HEK293 (cell line): ENCODE data around the gene ZNF367.
A peak's percentile ranks its signal among the peaks of the same experiment; 100 is the strongest.

Source experiments
- CTCF ChIA-PET: fragments of 350-600 bp; formaldehyde crosslinking; extraction: SDS; loops from one replicate; lab custom pipeline; 2021; ENCODE audit warnings: antibody characterized with exemption; lab: Yijun Ruan, JAX
- POLR2A ChIA-PET: fragments of 300-600 bp; formaldehyde crosslinking; extraction: SDS; loops from one replicate; lab custom pipeline; 2020; ENCODE audit warnings: antibody characterized with exemption, inconsistent platforms; lab: Yijun Ruan, JAX
- H3K27ac ChIP-seq: fragments of 200-500 bp; sonication (Bioruptor generic); 2 replicates; pipeline ENCODE4 v1.5.1; 2014; ENCODE audit warnings: low read depth, low read length, control low read depth, inconsistent platforms; ENCODE audit errors: extremely low read depth
- H3K36me3 ChIP-seq, 2 experiments: fragments of 200-500 bp in 1 of 2; sonication (Bioruptor generic) in 1 of 2; 1 replicate in 1 of 2; 2 replicates in 1 of 2; pipeline ENCODE4 v1.5.1; 2014 to 2017; ENCODE audit warnings: inconsistent platforms in 2 of 2, low read length in 2 of 2; ENCODE audit not compliant: control insufficient read depth in 2 of 2, insufficient read depth in 1 of 2
- H3K4me1 ChIP-seq: fragments of 200-500 bp; sonication (Bioruptor generic); 2 replicates; pipeline ENCODE4 v1.5.1; 2014; ENCODE audit warnings: mild to moderate bottlenecking, low read length, inconsistent platforms; ENCODE audit not compliant: control insufficient read depth, insufficient read depth
- H3K4me3 ChIP-seq: 2 replicates; pipeline ENCODE4 v1.5.1; 2011; ENCODE audit warnings: low read depth, mild to moderate bottlenecking, control low read depth, low read length, moderate library complexity
- H3K9me3 ChIP-seq: fragments of 200-500 bp; sonication (Bioruptor generic); 2 replicates; pipeline ENCODE4 v1.5.1; 2014; ENCODE audit warnings: low read depth, low read length, inconsistent platforms; ENCODE audit not compliant: control insufficient read depth, insufficient read depth
- GLIS1 ChIP-seq: fragments of 450-650 bp; formaldehyde crosslinking; IDR thresholded peaks from 2 replicates; pipeline ENCODE4 v1.5.1; 2016; ENCODE audit warnings: missing biosample characterization, missing genetic modification characterization
- HOXD13 ChIP-seq: sonication (generic); formaldehyde crosslinking; IDR thresholded peaks from 2 replicates; pipeline ENCODE4 v1.8.0; 2022; ENCODE audit warnings: missing genetic modification reagents, borderline replicate concordance
- PRDM1 ChIP-seq: fragments of 450-650 bp; formaldehyde crosslinking; IDR thresholded peaks from 2 replicates; pipeline ENCODE4; 2016; ENCODE audit warnings: missing biosample characterization, missing genetic modification characterization
- PRDM2 ChIP-seq: fragments of 450-650 bp; formaldehyde crosslinking; IDR thresholded peaks from 2 replicates; pipeline ENCODE4 v1.5.1; 2016; ENCODE audit warnings: missing biosample characterization, missing genetic modification characterization, borderline replicate concordance
- ZBTB17 ChIP-seq: fragments of 450-650 bp; formaldehyde crosslinking; IDR thresholded peaks from 2 replicates; pipeline ENCODE4 v1.5.1; 2016; ENCODE audit warnings: missing biosample characterization, missing genetic modification characterization
- ZNF416 ChIP-seq: fragments of 450-650 bp; formaldehyde crosslinking; IDR thresholded peaks from 2 replicates; pipeline ENCODE4 v1.5.1; 2016; ENCODE audit warnings: missing biosample characterization, missing genetic modification characterization
- TF ChIP-seq, protein P1 (sequence below): fragments of 450-650 bp; formaldehyde crosslinking; conservative IDR thresholded peaks from 2 replicates; pipeline ENCODE4 v1.5.1; 2016; ENCODE audit warnings: low read depth, missing biosample characterization, missing genetic modification characterization

ZNF367 gene

DNA sequence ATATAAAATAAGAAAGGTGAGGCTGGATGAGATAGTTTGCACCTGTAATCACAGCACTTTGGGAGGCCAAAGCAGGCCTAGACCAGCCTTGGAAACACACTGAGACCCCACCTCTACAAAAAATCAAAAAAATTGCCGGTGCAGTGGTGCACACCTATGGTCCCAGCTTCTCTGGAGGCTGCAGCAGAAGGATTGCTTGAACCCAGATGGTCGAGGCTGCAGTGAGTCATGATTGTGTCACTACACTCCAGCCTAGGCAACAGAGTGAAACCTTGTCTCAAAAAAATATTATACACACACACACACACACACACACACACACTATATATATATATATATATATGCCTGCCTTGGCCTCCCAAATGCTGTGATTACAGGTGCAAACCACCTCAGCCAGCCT, 36.0 kb downstream of the ZNF367 start:
- CTCF ChIA-PET = interaction anchor here (0.6 to 0.8 kb wide), 3 partner anchors 55 to 247 kb away, joined by 3 to 4 read pairs (median 3); no protein-coding TSS in a partner anchor
- TF ChIP-seq HOXD13 (CRISPR knock-in tag) = no peak
- TF ChIP-seq ZNF416 = no peak
- no peak overlapping the region for H3K4me3 ChIP-seq
- H3K36me3 ChIP-seq = peaks cover 0 to 20% of the 10 kb centered on the region in 2 experiments; a peak in 1 of 3 replicates
- H3K4me1 ChIP-seq = peaks cover 6% of the 10 kb centered on the region; the same call in 1 of the 2 replicates
- H3K27ac ChIP-seq = no peak overlapping the region
- POLR2A ChIA-PET = interaction anchor here (1.1 to 1.3 kb wide), 2 partner anchors 38 to 43 kb away, joined by 3 read pairs; no protein-coding TSS in a partner anchor
- no peaks in the 10 kb centered on the region for H3K9me3 ChIP-seq

GRCh38 chr9:96381696-96382095, 36.5 kb downstream of the ZNF367 start:
- Histone ChIP-seq H3K36me3 (peaks cover 0 to 15% of the 10 kb centered on the region in 2 experiments; a peak in 1 of 3 replicates), H3K4me1 (peaks cover 6% of the 10 kb centered on the region; the same call in 1 of the 2 replicates), H3K4me3 (no peak overlapping the region), H3K27ac (no peak overlapping the region), H3K9me3 (no peaks in the 10 kb centered on the region)
- POLR2A ChIA-PET = interaction anchor here (1.1 kb wide), 1 partner anchor 38 kb away, joined by 3 read pairs; no protein-coding TSS in a partner anchor
- CTCF ChIA-PET = interaction anchor here (0.6 to 1.1 kb wide), 2 partner anchors 13 to 248 kb away, joined by 3 read pairs; no protein-coding TSS in a partner anchor
- TF ChIP-seq, protein P1, sequence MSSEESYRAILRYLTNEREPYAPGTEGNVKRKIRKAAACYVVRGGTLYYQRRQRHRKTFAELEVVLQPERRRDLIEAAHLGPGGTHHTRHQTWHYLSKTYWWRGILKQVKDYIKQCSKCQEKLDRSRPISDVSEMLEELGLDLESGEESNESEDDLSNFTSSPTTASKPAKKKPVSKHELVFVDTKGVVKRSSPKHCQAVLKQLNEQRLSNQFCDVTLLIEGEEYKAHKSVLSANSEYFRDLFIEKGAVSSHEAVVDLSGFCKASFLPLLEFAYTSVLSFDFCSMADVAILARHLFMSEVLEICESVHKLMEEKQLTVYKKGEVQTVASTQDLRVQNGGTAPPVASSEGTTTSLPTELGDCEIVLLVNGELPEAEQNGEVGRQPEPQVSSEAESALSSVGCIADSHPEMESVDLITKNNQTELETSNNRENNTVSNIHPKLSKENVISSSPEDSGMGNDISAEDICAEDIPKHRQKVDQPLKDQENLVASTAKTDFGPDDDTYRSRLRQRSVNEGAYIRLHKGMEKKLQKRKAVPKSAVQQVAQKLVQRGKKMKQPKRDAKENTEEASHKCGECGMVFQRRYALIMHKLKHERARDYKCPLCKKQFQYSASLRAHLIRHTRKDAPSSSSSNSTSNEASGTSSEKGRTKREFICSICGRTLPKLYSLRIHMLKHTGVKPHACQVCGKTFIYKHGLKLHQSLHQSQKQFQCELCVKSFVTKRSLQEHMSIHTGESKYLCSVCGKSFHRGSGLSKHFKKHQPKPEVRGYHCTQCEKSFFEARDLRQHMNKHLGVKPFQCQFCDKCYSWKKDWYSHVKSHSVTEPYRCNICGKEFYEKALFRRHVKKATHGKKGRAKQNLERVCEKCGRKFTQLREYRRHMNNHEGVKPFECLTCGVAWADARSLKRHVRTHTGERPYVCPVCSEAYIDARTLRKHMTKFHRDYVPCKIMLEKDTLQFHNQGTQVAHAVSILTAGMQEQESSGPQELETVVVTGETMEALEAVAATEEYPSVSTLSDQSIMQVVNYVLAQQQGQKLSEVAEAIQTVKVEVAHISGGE (tag by site-specific recombination) = no peak
- peak; percentile 40; the same call in 1 of the 2 replicates for TF ChIP-seq PRDM1 (tag by site-specific recombination)
- TF ChIP-seq, all 188 proteins: peak for 1

- Histone ChIP-seq H3K4me3 (no peak overlapping the region), H3K27ac (no peak overlapping the region)
- POLR2A ChIA-PET = interaction anchor here (1.1 kb wide), 1 partner anchor 37 kb away, joined by 3 read pairs; no protein-coding TSS in a partner anchor
- TF ChIP-seq GLIS1 (tag by site-specific recombination) = peak; percentile 41; the same call in 1 of the 2 replicates
- peak; percentile 16; the same call in 1 of the 2 replicates for TF ChIP-seq ZBTB17 (tag by site-specific recombination)
- no peak for TF ChIP-seq PRDM2 (tag by site-specific recombination)
- TF ChIP-seq, all 188 proteins: peak for 2
- H3K4me1 ChIP-seq = peaks cover 6% of the 10 kb centered on the region; the same call in 1 of the 2 replicates
- CTCF ChIA-PET = interaction anchor here (1.1 kb wide), 1 partner anchor 13 kb away, joined by 3 read pairs; no protein-coding TSS in a partner anchor
- H3K9me3 ChIP-seq = no peaks in the 10 kb centered on the region
- H3K36me3 ChIP-seq = peaks cover 0 to 9% of the 10 kb centered on the region in 2 experiments; a peak in 1 of 3 replicates
These were observed 37.0 kb downstream of the ZNF367 start for GRCh38 chr9:96381125-96381524.
